K562 (cell line): ENCODE measurements around the gene HNRNPH1. TPM values are rescaled to one million over a fixed set of nuclear protein-coding genes. Genes with fewer than 3 reads are reported as not detected.
A peak's percentile ranks its signal among the peaks of the same experiment; 100 is the strongest.
"Not testable (repeated sequence)": the region's sequence is repeated elsewhere in the genome, so short reads cannot be mapped to it uniquely, and the experiment has no call there.

Source experiments
- ATAC-seq: fragments of 200-7000 bp; cut with Tn5 transposase; 3 replicates; pipeline ENCODE4 v1.9.1; 2020; ENCODE audit warnings: moderate library complexity
- BruUV-seq: library from RNA; stranded (reverse); fragments of 400-500 nt; replicated peaks from 2 replicates; lab custom pipeline; 2021; lab: Mats Ljungman, UMichigan
- CTCF ChIA-PET: fragments of 300-600 bp; formaldehyde crosslinking; extraction: SDS; loops from one replicate; lab custom pipeline; 2021; ENCODE audit warnings: low intra/inter-chr PET ratio; lab: Yijun Ruan, JAX
- POLR2A ChIA-PET: fragments of 300-600, 350-650 bp; sonication (Branson Sonifier 250); formaldehyde crosslinking; extraction: SDS; loops from one replicate; lab custom pipeline; 2021; ENCODE audit warnings: antibody characterized with exemption, inconsistent platforms; lab: Yijun Ruan, JAX
- DNase-seq, 4 experiments: peaks; one replicate each; pipeline versions ENCODE4 v3.0.0 to v3.0.0-alpha.2; 2011 to 2018; ENCODE audit warnings: low spot score in 3 of 4, mixed read lengths in 3 of 4; ENCODE audit errors: extremely low read depth in 1 of 4
- FAIRE-seq: peaks from 2 replicates; lab custom pipeline; 2011; peaks lifted over from hg19 to GRCh38; lab: Jason Lieb, UNC
- H2AFZ ChIP-seq: 2 replicates; pipeline ENCODE4 v1.6.0; 2011; ENCODE audit warnings: low read depth, low read length, control low read depth, inconsistent platforms
- H3K27ac ChIP-seq: fragments of 200-600 bp; 3 replicates; pipeline ENCODE4 v1.8.0; 2011; ENCODE audit warnings: low read depth, mild to moderate bottlenecking, control low read depth, inconsistent platforms, low read length, moderate library complexity, mixed read lengths; ENCODE audit errors: extremely low read depth
- H3K27me3 ChIP-seq, 2 experiments: fragments of 300-600 bp in 1 of 2; 2 replicates in 1 of 2; 3 replicates in 1 of 2; pipeline versions ENCODE4 v1.6.0 to v1.8.0; 2011; ENCODE audit warnings: inconsistent platforms in 2 of 2, low read length in 2 of 2, mild to moderate bottlenecking in 1 of 2, mixed read lengths in 1 of 2, moderate library complexity in 1 of 2; ENCODE audit not compliant: control insufficient read depth in 2 of 2, insufficient read depth in 2 of 2
- H3K36me3 ChIP-seq: fragments of 300-600 bp; 3 replicates; pipeline ENCODE4 v1.8.0; 2011; ENCODE audit warnings: mild to moderate bottlenecking, low read length, inconsistent platforms; ENCODE audit not compliant: control insufficient read depth, insufficient read depth
- H3K4me1 ChIP-seq, 2 experiments: fragments of 200-600 bp in 1 of 2; replicated peaks in 1 of 2; 2 replicates in 1 of 2; 3 replicates in 1 of 2; pipeline versions ENCODE4 v1.5.1 to v1.8.0; 2011; ENCODE audit warnings: inconsistent platforms in 2 of 2, low read length in 2 of 2, mild to moderate bottlenecking in 1 of 2, mixed read lengths in 1 of 2, moderate library complexity in 1 of 2; ENCODE audit not compliant: control insufficient read depth in 2 of 2, insufficient read depth in 2 of 2
- H3K4me2 ChIP-seq: 2 replicates; pipeline ENCODE4 v1.6.1; 2011; ENCODE audit warnings: low read length, control low read depth, inconsistent platforms, mixed read lengths; ENCODE audit not compliant: insufficient read depth
- H3K4me3 ChIP-seq: fragments of 200-600 bp; sonication (generic), shearing (Covaris generic); 2 replicates; pipeline ENCODE4 v1.5.1; 2016; ENCODE audit warnings: control low read depth, inconsistent platforms
- H3K79me2 ChIP-seq: fragments of 200-600 bp; 3 replicates; pipeline ENCODE4 v1.8.0; 2011; ENCODE audit warnings: low read length, inconsistent platforms; ENCODE audit not compliant: control insufficient read depth, insufficient read depth
- H3K9ac ChIP-seq, 2 experiments: 2 replicates each; pipeline versions ENCODE4 v1.6.0 to v1.6.1; 2011; ENCODE audit warnings: low read depth in 2 of 2, low read length in 2 of 2, control low read depth in 1 of 2, inconsistent platforms in 1 of 2, mild to moderate bottlenecking in 1 of 2, mixed read lengths in 1 of 2; ENCODE audit not compliant: insufficient read depth in 1 of 2
- H3K9me1 ChIP-seq: one replicate; pipeline ENCODE4 v1.6.0; 2011; ENCODE audit warnings: inconsistent platforms, mild to moderate bottlenecking, low read length, moderate library complexity; ENCODE audit not compliant: control insufficient read depth, insufficient read depth
- H3K9me3 ChIP-seq: replicated peaks from 2 replicates; pipeline ENCODE4 v1.5.1; 2011; ENCODE audit warnings: low read depth, low read length, inconsistent platforms; ENCODE audit not compliant: control insufficient read depth, insufficient read depth
- H4K20me1 ChIP-seq: replicated peaks from 2 replicates; pipeline ENCODE4 v1.6.1; 2011; ENCODE audit warnings: low read length, inconsistent platforms, mixed read lengths; ENCODE audit not compliant: control insufficient read depth, insufficient read depth
- GABPA ChIP-seq: fragments of 200-800 bp; sonication (Bioruptor generic); conservative IDR thresholded peaks from 2 replicates; pipeline ENCODE4 v1.6.1; 2016; ENCODE audit warnings: low read depth, missing genetic modification characterization, missing compliant biosample characterization
- POLR2G ChIP-seq: fragments of 200-400 bp; formaldehyde crosslinking; IDR thresholded peaks from 2 replicates; pipeline ENCODE4 v1.6.1; 2017; ENCODE audit warnings: low read depth, mild to moderate bottlenecking, antibody characterized with exemption, low read length, moderate library complexity
- RBFOX2 ChIP-seq: fragments of 200-400 bp; formaldehyde crosslinking; IDR thresholded peaks from 2 replicates; pipeline ENCODE4 v1.6.1; 2017; ENCODE audit warnings: low read depth, mild to moderate bottlenecking, low read length, moderate library complexity
- ZNF316 ChIP-seq: fragments of 450-650 bp; IDR thresholded peaks from 2 replicates; pipeline ENCODE4 v1.6.1; 2016
- ZNF384 ChIP-seq: IDR thresholded peaks from 2 replicates; pipeline ENCODE4 v1.6.1; 2012; ENCODE audit warnings: low read depth, low read length, improper control_type of control experiment
- WGBS: fragments of 100-300 bp; shearing (Covaris generic); methylation state at CpG from one replicate; pipeline ENCODE4 v1.1.6; 2016; ENCODE audit warnings: low coverage, mixed read lengths; ENCODE audit not compliant: insufficient coverage; ENCODE audit errors: missing lambda C conversion rate; 5-methylcytosine and 5-hydroxymethylcytosine counted together
- in situ Hi-C: fragments of 300-500 bp; cut with MboI; formaldehyde crosslinking; loops from 4 replicates; pipeline ENCODE4 v1.15.0; 2018; ENCODE audit warnings: inconsistent platforms, mixed read lengths
- intact Hi-C: fragments of 100-400 bp; cut with micrococcal nuclease; formaldehyde crosslinking; loops from 2 replicates; pipeline ENCODE4 v1.14.2; 2022
- polyA plus RNA-seq, 8 experiments: library from polyadenylated mRNA; depleted of rRNA in 4 of 8; stranded (reverse) in 5 of 8; unstranded in 3 of 8; fragments of >200 nt; fragmentation: Nextera tagmentation in 2 of 8; fragmentation: Illumina TruSeq in 1 of 8; extraction: Ambion mirVana in 2 of 8; extraction: Trizol in 1 of 8; gene quantifications; 2 replicates each; pipeline versions ENCODE4 v1.2.1 to v1.2.3, GENCODE V29; 2011 to 2014; ENCODE audit warnings: inconsistent platforms in 1 of 8, missing spikeins in 1 of 8
- total RNA-seq, 7 experiments: library from RNA; depleted of rRNA in 6 of 7; stranded (reverse); fragments of >200 nt in 6 of 7; fragmentation: Illumina TruSeq in 2 of 7; extraction: Trizol in 2 of 7; gene quantifications; 2 replicates each; pipeline versions ENCODE4 v1.2.1 to v1.2.3, GENCODE V29; 2011 to 2021; ENCODE audit warnings: low replicate concordance in 1 of 7
- TF ChIP-seq, protein P1 (sequence below), 2 experiments: IDR thresholded peaks; 2 replicates each; pipeline ENCODE4 v1.6.1; 2011; ENCODE audit warnings: borderline replicate concordance in 1 of 2, control low read depth in 1 of 2, low read depth in 1 of 2, low read length in 1 of 2, mild to moderate bottlenecking in 1 of 2, mixed read lengths in 1 of 2, moderate library complexity in 1 of 2; ENCODE audit not compliant: insufficient read depth in 1 of 2, insufficient read length in 1 of 2, poor library complexity in 1 of 2, severe bottlenecking in 1 of 2; ENCODE audit errors: extremely low read depth in 1 of 2

The HNRNPH1 gene
- total and polyA plus RNA-seq, 9 of the 15 experiments (the other 6 are each of a cell fraction or from before 2014, with no cell fraction given), result 103 to 656 (median 561) TPM

GRCh38 chr5:179639296-179639695 is 15.8 kb upstream of the HNRNPH1 start:
- H4K20me1 ChIP-seq, CTCF ChIA-PET, ATAC-seq, H3K36me3 ChIP-seq, intact Hi-C loops, FAIRE-seq, H3K9ac ChIP-seq, H3K4me3 ChIP-seq, BruUV-seq, H3K79me2 ChIP-seq, in situ Hi-C loops, H3K9me1 ChIP-seq, H3K27ac ChIP-seq, H3K27me3 ChIP-seq, H3K9me3 ChIP-seq, H3K4me2 ChIP-seq, DNase-seq, H3K4me1 ChIP-seq: not testable (repeated sequence)
- TF ChIP-seq ZNF316 (peak; percentile 21; the same call in 1 of the 2 replicates), ZNF384 (peak; percentile 62; the same call in 1 of the 2 replicates)
- H2AFZ ChIP-seq, result 0 out of 2 replicates have a peak overlapping the region, but pooled peaks have one; percentile 39
- WGBS, result 75% methylated on average over 9 of the region's 11 CpGs
- POLR2A ChIA-PET, result interaction anchor here (0.6 to 1.1 kb wide), 3 partner anchors 16 to 29 kb away, joined by 3 to 4 read pairs (median 4); partner anchors contain the start of gene HNRNPH1

DNA sequence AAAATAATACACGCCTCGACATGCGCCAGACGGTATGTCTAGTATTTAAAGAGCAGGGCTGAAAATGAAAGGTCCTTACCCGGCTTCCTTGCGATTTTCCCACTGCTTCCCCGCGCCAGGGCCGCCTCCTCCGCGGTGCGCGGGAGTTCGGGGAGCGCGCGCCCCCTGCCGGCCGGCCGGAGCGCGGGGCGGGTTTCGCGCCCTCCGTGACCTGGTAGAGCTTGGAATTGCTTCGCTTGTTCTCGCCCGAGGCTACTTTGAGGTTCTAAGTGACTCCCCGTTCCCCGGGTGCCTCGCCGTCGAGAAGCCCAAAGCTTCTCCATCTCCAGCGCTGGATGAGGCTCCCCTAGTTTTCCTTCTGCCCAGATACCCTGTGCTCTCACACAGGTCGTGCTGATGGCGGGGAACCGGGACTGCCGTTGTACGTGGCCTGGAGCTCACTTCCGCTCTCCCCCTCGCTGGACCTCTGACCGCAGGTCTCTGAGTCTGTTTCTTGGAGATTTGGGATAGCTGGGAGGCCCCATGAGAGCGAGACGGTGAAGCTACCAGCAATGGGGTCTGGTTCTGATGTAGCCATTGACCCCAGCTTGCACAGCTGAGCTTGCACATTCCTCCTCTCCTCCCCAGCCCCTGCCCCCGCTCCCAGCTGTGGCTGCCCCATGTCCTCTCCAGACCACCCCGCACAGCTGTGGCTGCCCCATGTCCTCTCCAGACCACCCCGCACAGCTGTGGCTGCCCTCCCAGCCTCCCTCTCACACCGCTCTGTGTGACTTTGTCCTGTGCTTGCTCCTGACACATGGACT is 11.1 kb upstream of the HNRNPH1 start:
- DNase-seq, H4K20me1 ChIP-seq, H3K79me2 ChIP-seq, H3K27ac ChIP-seq, intact Hi-C loops: not testable (repeated sequence)
- TF ChIP-seq GABPA (tag) (peak; percentile 35), RBFOX2 (peak; percentile 38), POLR2G (peak; percentile 44; the same call in 1 of the 2 replicates)
- TF ChIP-seq, protein P1, sequence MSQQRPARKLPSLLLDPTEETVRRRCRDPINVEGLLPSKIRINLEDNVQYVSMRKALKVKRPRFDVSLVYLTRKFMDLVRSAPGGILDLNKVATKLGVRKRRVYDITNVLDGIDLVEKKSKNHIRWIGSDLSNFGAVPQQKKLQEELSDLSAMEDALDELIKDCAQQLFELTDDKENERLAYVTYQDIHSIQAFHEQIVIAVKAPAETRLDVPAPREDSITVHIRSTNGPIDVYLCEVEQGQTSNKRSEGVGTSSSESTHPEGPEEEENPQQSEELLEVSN (IDR thresholded peaks at IDR 0.05; ENCODE audit: borderline replicate concordance in 1 of 2, extremely low read depth in 1 of 2, insufficient read depth in 1 of 2, insufficient read length in 1 of 2, low read depth in 1 of 2, low read length in 1 of 2, poor library complexity in 1 of 2, severe bottlenecking in 1 of 2), result peak in 1 of 2 experiments; percentile 37
- TF ChIP-seq, all 486 proteins: peak for 4; not testable (repeated sequence) for 482
- H3K4me1 ChIP-seq, H3K4me3 ChIP-seq, H3K4me2 ChIP-seq, H3K27me3 ChIP-seq, H3K36me3 ChIP-seq, in situ Hi-C loops, H3K9me3 ChIP-seq, POLR2A ChIA-PET, H3K9me1 ChIP-seq, CTCF ChIA-PET: not testable (repeated sequence)
- H3K9ac ChIP-seq, result peak overlapping the region in 1 of 2 experiments; percentile 87; a peak in 2 of 4 replicates
- peak; percentile 98 for ATAC-seq
- peak overlapping the region; percentile 76 for H2AFZ ChIP-seq
- 26% methylated on average over 9 of the region's 49 CpGs for WGBS
- peak; percentile 93 for FAIRE-seq
- TSS peak; percentile 93 for BruUV-seq
